ENCODE measurements around the gene FSTL3.
A peak's percentile ranks its signal among the peaks of the same experiment; 100 is the strongest.

The FSTL3 gene

DNA sequence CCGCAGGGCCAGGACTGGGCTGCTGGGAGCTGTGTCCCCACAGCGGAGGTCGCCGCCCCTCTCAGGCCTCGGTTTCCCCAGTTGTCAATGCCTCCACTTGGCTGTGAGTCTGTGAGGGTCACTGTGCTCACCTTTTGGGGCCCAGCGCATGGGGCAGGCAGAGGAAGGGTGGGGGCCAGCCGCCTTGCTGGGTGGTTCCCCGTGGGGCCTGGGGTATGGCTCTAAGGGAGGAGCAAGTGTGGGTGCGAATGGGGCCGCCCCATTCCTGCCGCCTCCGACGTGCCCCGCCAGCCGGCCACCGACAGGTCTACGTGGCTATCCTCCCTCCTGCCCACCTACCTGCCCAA lies 37.3 kb upstream of the FSTL3 start:
- Histone ChIP-seq H3K27me3 (ENCODE audit: insufficient read depth, poor library complexity, severe bottlenecking) (no peaks in the 10 kb centered on the region), H3K4me3 (ENCODE audit: severe bottlenecking) (no peak overlapping the region), H3K27ac (ENCODE audit: poor library complexity, severe bottlenecking) (no peak overlapping the region), H3K9me3 (ENCODE audit: severe bottlenecking) (no peaks in the 10 kb centered on the region), H3K4me1 (ENCODE audit: insufficient read depth, poor library complexity, severe bottlenecking) (no peaks in the 10 kb centered on the region), H3K36me3 (ENCODE audit: low read depth) (no peaks in the 10 kb centered on the region)
- ATAC-seq (ENCODE audit: low read depth) = no peak
- no peak for DNase-seq (ENCODE audit: low spot score)
- TF ChIP-seq, protein P1, sequence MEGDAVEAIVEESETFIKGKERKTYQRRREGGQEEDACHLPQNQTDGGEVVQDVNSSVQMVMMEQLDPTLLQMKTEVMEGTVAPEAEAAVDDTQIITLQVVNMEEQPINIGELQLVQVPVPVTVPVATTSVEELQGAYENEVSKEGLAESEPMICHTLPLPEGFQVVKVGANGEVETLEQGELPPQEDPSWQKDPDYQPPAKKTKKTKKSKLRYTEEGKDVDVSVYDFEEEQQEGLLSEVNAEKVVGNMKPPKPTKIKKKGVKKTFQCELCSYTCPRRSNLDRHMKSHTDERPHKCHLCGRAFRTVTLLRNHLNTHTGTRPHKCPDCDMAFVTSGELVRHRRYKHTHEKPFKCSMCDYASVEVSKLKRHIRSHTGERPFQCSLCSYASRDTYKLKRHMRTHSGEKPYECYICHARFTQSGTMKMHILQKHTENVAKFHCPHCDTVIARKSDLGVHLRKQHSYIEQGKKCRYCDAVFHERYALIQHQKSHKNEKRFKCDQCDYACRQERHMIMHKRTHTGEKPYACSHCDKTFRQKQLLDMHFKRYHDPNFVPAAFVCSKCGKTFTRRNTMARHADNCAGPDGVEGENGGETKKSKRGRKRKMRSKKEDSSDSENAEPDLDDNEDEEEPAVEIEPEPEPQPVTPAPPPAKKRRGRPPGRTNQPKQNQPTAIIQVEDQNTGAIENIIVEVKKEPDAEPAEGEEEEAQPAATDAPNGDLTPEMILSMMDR (IDR thresholded peaks at IDR 0.05; ENCODE audit: poor library complexity, severe bottlenecking) = no peak

DNA sequence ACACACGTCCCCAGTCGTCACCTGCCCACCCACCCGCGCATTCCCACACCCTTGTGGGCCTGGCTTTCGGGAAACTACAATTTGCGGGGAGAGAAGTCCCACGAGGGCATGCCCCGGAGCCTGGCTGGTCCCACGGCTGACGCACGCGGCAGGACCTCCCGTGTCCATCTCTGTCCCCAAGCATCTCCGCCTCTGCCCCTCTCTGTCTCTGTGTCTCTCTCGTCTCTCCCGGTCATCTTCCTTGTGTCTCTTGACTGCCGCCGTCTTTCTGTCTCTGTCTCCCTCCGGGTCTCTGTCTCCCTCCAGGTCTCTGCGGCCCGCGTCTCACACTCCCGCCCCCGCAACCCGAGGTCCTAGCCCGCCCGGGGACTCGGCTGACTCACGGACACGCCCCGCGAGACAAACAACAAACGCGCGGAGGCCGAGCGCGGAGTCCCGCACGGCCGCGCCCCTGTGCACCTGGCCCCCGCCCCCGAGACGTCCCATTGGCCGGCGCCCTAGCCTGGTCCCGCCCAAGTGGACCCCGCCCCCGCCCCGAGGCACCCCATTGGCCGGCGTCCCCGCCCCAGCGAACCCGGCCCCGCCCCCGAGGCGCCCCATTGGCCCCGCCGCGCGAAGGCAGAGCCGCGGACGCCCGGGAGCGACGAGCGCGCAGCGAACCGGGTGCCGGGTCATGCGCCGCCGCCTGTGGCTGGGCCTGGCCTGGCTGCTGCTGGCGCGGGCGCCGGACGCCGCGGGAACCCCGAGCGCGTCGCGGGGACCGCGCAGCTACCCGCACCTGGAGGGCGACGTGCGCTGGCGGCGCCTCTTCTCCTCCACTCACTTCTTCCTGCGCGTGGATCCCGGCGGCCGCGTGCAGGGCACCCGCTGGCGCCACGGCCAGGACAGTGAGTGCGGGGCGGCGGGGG lies 36.7 kb upstream of the FSTL3 start, which contains the start of gene FGF22:
FGF22 (plus strand) TSS at position 627 of the 908 bp plus-strand sequence; CDS start at position 674, 47 bp downstream.
- H3K27ac ChIP-seq (ENCODE audit: poor library complexity, severe bottlenecking) = no peak within 1 kb of the TSS
- H3K4me3 ChIP-seq (ENCODE audit: severe bottlenecking) = peak within 1 kb of the TSS; percentile 23
- H3K9me3 ChIP-seq (ENCODE audit: severe bottlenecking) = no peaks in the 10 kb centered on the region
- ATAC-seq (ENCODE audit: low read depth) = peak; percentile 85
- H3K4me1 ChIP-seq (ENCODE audit: insufficient read depth, poor library complexity, severe bottlenecking) = no peaks in the 10 kb centered on the region
- H3K27me3 ChIP-seq (ENCODE audit: insufficient read depth, poor library complexity, severe bottlenecking) = no peaks in the 10 kb centered on the region
- peak; percentile 86 for DNase-seq (ENCODE audit: low spot score)
- H3K36me3 ChIP-seq (ENCODE audit: low read depth) = no peaks in the 10 kb centered on the region
- TF ChIP-seq, protein P1 (IDR thresholded peaks at IDR 0.05; ENCODE audit: poor library complexity, severe bottlenecking) = no peak

DNA sequence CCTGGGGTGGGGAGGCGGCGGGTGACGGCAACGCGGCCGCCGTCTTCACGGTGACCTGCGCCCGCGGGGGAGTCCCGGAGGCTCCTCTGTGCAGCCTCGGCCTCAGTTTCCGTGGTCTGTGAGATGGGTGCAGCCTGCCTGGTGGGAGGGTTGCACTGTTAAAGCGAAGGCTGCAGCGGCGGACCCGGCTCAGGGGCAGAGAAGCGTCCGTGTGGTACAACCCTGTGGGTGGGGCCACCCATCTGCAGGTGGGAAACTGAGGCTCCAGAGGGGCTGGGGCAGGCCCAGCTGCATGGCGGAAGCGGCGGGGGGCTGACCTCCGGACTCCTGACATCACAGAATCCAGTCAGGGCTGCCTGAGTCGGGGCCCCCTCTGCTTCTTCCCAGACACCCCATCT lies 36.0 kb upstream of the FSTL3 start:
- ATAC-seq (ENCODE audit: low read depth) = no peak
- TF ChIP-seq, protein P1 (IDR thresholded peaks at IDR 0.05; ENCODE audit: poor library complexity, severe bottlenecking) = no peak
- Histone ChIP-seq H3K36me3 (ENCODE audit: low read depth) (no peaks in the 10 kb centered on the region), H3K4me3 (ENCODE audit: severe bottlenecking) (peak overlapping the region; percentile 23), H3K4me1 (ENCODE audit: insufficient read depth, poor library complexity, severe bottlenecking) (no peaks in the 10 kb centered on the region), H3K27me3 (ENCODE audit: insufficient read depth, poor library complexity, severe bottlenecking) (no peaks in the 10 kb centered on the region), H3K9me3 (ENCODE audit: severe bottlenecking) (no peaks in the 10 kb centered on the region), H3K27ac (ENCODE audit: poor library complexity, severe bottlenecking) (no peak overlapping the region)
- no peak for DNase-seq (ENCODE audit: low spot score)

DNA sequence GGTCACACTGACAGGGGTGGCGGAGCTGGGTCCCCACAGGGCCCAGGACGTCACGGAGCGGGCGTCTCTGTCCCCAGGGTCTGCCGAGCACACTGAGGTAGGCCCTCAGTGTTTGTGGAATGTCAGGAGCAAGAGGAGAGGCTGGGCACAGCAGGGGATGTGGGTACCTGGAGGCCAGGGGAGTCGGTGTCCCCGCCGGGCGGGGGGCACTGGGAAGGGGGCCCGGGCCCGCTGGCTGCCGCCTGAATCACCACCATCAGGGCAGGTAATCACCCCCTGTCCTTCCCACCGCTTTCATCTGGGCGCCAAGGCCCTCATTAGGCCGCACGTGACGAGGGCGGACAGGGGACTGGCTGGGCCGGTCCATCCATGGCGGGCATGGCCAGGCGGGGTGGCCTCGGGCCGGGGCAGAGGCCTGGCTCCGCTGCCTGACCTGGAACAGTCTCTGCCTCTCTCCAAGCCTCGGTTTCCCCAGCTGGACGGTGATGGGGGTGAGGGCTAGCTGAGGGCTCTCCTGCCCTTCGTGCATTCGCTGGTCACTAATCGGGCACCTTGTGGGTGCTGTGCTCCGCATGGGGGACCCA lies 35.5 kb upstream of the FSTL3 start:
- TF ChIP-seq, protein P1 (IDR thresholded peaks at IDR 0.05; ENCODE audit: poor library complexity, severe bottlenecking) = no peak

More for the DNA sequence above, 35.5 kb upstream of the FSTL3 start:
- no peaks in the 10 kb centered on the region for H3K4me1 ChIP-seq (ENCODE audit: insufficient read depth, poor library complexity, severe bottlenecking)
- H3K9me3 ChIP-seq (ENCODE audit: severe bottlenecking) = no peaks in the 10 kb centered on the region
- no peak overlapping the region for H3K27ac ChIP-seq (ENCODE audit: poor library complexity, severe bottlenecking)
- no peaks in the 10 kb centered on the region for H3K36me3 ChIP-seq (ENCODE audit: low read depth)
- ATAC-seq (ENCODE audit: low read depth) (no peak), DNase-seq (ENCODE audit: low spot score) (no peak)
- no peak overlapping the region for H3K4me3 ChIP-seq (ENCODE audit: severe bottlenecking)
- H3K27me3 ChIP-seq (ENCODE audit: insufficient read depth, poor library complexity, severe bottlenecking) = no peaks in the 10 kb centered on the region
